ENCODE data around the gene EDN1.
"Not testable (repeated sequence)": the region's sequence is repeated elsewhere in the genome, so short reads cannot be mapped to it uniquely, and the experiment has no call there.

Gene EDN1

GRCh38 chr6:12327391-12327790 is 37.2 kb downstream of the EDN1 start:
- no peak overlapping the region for H3K4me3 ChIP-seq (ENCODE audit: low read depth, low read length)
- no peak for DNase-seq (ENCODE audit: low read depth)
- TF ChIP-seq CTCF (IDR thresholded peaks at IDR 0.05; ENCODE audit: low read depth, low read length) (no peak), MYC (IDR thresholded peaks at IDR 0.05; ENCODE audit: low read depth, low read length) (no peak), POLR2A (IDR thresholded peaks at IDR 0.05; ENCODE audit: extremely low read depth, insufficient read length) (no peak)
- TF ChIP-seq, protein P1, sequence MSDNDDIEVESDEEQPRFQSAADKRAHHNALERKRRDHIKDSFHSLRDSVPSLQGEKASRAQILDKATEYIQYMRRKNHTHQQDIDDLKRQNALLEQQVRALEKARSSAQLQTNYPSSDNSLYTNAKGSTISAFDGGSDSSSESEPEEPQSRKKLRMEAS (IDR thresholded peaks at IDR 0.05; ENCODE audit: low read depth, low read length), result no peak

DNA sequence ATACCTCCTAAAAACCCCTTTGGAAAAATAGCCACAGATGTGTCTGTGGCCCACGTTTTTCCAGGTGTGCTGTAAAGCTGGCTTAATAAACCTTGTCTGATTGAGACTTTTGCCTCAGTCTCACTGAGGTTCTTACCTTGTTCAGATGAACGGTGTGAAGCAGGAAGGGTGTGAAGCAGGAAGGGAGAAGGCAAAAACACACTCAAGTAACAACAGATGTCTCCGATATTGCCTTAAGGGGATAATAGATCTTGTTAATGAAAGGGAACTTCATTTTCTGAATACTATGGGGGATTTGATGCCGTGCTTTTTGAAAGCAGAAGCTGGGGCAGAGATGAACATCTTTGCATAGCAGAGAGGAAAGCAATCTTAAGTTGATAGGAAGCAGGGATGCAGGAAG is 37.8 kb downstream of the EDN1 start:
- TF ChIP-seq POLR2A (IDR thresholded peaks at IDR 0.05; ENCODE audit: extremely low read depth, insufficient read length), result no peak
- TF ChIP-seq MYC (IDR thresholded peaks at IDR 0.05; ENCODE audit: low read depth, low read length), result no peak
- TF ChIP-seq, protein P1 (IDR thresholded peaks at IDR 0.05; ENCODE audit: low read depth, low read length), result no peak
- no peak for TF ChIP-seq CTCF (IDR thresholded peaks at IDR 0.05; ENCODE audit: low read depth, low read length)
- no peak for DNase-seq (ENCODE audit: low read depth)
- no peak overlapping the region for H3K4me3 ChIP-seq (ENCODE audit: low read depth, low read length)

DNA sequence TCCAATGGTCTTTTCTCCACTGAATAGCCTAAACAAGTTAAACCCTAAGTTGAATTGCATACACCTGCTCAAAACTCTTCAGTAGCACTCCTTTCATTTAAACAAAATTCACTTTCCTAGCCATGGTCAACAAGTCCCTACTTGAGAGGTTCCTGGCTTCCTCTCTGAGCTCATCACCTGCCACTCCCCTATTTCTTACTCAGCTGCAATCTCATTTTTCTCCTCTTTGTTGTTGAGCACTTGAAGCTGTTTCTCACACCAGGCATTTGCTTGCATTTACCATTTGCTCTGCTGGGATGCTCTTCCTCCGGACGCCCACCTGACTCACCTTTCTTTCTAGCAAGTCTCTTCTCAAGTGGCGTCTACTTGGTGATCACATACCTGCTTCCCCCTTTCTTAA is 38.5 kb downstream of the EDN1 start:
- DNase-seq (ENCODE audit: low read depth), result no peak
- H3K4me3 ChIP-seq (ENCODE audit: low read depth, low read length), result no peak overlapping the region
- TF ChIP-seq CTCF (IDR thresholded peaks at IDR 0.05; ENCODE audit: low read depth, low read length), result no peak
- TF ChIP-seq POLR2A (IDR thresholded peaks at IDR 0.05; ENCODE audit: extremely low read depth, insufficient read length), result no peak
- TF ChIP-seq MYC (IDR thresholded peaks at IDR 0.05; ENCODE audit: low read depth, low read length), result no peak
- TF ChIP-seq, protein P1 (IDR thresholded peaks at IDR 0.05; ENCODE audit: low read depth, low read length), result no peak

DNA sequence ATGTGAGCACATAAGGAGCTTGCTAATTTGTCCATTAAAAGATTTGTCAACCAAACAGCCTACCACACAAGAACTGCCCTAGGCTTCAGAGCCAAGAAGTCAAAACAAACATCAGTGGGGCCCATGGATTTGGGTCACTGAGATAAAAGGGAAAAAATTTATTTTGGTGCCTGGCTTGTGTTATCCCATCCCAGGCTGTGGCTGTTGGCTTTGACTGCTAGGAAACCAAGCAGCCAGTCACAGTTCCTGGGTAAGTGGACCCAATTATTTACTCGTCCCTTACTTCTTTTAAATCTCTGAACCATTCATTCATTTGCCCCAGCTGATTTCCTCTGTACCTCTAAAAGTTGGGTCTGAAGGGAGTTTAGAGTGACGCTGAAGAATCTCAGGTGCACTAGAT is 41.3 kb downstream of the EDN1 start:
- no peak for DNase-seq (ENCODE audit: low read depth)
- H3K4me3 ChIP-seq (ENCODE audit: low read depth, low read length), result no peak overlapping the region
- TF ChIP-seq, protein P1 (IDR thresholded peaks at IDR 0.05; ENCODE audit: low read depth, low read length), result no peak
- no peak for TF ChIP-seq POLR2A (IDR thresholded peaks at IDR 0.05; ENCODE audit: extremely low read depth, insufficient read length)
- no peak for TF ChIP-seq CTCF (IDR thresholded peaks at IDR 0.05; ENCODE audit: low read depth, low read length)
- no peak for TF ChIP-seq MYC (IDR thresholded peaks at IDR 0.05; ENCODE audit: low read depth, low read length)

GRCh38 chr6:12331951-12332749 is 42.0 kb downstream of the EDN1 start:
- TF ChIP-seq, protein P1 (IDR thresholded peaks at IDR 0.05; ENCODE audit: low read depth, low read length), result no peak
- no peak for TF ChIP-seq CTCF (IDR thresholded peaks at IDR 0.05; ENCODE audit: low read depth, low read length)
- TF ChIP-seq POLR2A (IDR thresholded peaks at IDR 0.05; ENCODE audit: extremely low read depth, insufficient read length), result no peak
- TF ChIP-seq MYC (IDR thresholded peaks at IDR 0.05; ENCODE audit: low read depth, low read length), result no peak
- no peak overlapping the region for H3K4me3 ChIP-seq (ENCODE audit: low read depth, low read length)
- no peak for DNase-seq (ENCODE audit: low read depth)

DNA sequence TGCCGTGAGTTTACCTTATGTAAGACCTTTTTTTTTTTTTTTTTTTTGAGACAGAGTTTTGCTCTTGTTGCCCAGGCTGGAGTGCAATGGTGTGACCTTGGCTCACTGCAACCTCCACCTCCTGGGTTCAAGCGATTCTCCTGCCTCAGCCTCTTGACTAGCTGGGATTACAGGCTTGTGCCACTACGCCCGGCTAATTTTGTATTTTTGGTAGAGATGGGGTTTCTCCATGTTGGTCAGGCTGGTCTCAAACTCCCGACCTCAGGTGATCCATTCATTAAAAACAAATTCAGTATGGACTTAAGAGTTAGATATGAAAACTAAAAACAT is 42.6 kb downstream of the EDN1 start:
- not testable (repeated sequence) for H3K4me3 ChIP-seq (ENCODE audit: low read depth, low read length); DNase-seq (ENCODE audit: low read depth)

Data from NB4 (cell line).